ENCODE data around the gene PROB1. TPM values are rescaled to one million over a fixed set of nuclear protein-coding genes. Genes with fewer than 3 reads are reported as not detected.
A peak's percentile ranks its signal among the peaks of the same experiment; 100 is the strongest.

The PROB1 gene
- total and polyA plus RNA-seq, 2 of the 13 experiments (the other 11 are each of a cell fraction or from before 2014, with no cell fraction given), result 0.69 to 1.1 TPM

DNA sequence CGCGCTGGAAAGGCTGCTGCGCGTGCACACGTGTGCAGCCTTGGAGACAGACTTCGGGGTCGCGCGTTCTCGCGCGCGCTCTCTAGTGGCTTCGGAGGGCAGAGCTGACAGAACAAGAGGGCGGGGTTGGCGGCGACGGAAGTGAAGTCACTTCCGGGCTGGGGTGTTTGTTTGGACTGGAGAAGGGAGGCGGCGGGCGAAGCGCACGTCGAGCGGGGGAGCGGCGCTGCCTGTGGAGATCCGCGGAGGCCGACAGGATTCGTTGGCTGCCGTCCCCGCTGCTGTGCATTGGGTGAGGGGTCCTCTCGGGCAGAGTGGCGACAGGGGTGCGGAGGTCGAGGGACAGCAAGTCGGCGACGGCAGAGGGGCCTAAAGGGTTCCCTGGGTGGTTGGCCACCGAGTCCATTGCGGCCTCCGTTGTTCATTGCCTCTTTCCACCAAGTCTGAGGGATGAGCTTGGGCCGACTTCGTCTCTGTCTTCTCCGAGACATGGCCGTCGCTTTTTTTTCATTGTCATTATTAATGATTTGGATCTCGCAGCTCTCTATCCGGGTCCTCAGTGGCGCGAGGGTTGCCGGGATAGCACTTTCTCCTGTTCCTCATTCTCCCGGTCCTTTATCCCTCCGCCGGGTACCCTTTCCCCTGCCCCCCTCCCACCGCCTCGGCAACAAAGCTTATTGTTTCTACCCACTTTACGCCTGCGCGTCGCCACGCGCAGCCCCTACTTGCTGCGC, 53.0 kb downstream of the PROB1 start, which contains the start of gene PAIP2 (continued):
- TF ChIP-seq ZNF512B (CRISPR knock-in tag; IDR thresholded peaks at IDR 0.05; ENCODE audit: borderline replicate concordance), result no peak
- peak; percentile 82; the same call in 1 of the 2 replicates for TF ChIP-seq ZNF747 (CRISPR knock-in tag; IDR thresholded peaks at IDR 0.05; ENCODE audit: borderline replicate concordance)
- 0 out of 2 replicates have a peak, but pooled peaks have one; percentile 74 for TF ChIP-seq SNAPC2 (CRISPR knock-in tag; IDR thresholded peaks at IDR 0.05)
- no peak for TF ChIP-seq ZNF570 (CRISPR knock-in tag; IDR thresholded peaks at IDR 0.05; ENCODE audit: borderline replicate concordance)
- TF ChIP-seq ZNF281 (CRISPR knock-in tag; IDR thresholded peaks at IDR 0.05; ENCODE audit: borderline replicate concordance), result peak; percentile 2; the same call in 1 of the 2 replicates
- TF ChIP-seq, protein P1, sequence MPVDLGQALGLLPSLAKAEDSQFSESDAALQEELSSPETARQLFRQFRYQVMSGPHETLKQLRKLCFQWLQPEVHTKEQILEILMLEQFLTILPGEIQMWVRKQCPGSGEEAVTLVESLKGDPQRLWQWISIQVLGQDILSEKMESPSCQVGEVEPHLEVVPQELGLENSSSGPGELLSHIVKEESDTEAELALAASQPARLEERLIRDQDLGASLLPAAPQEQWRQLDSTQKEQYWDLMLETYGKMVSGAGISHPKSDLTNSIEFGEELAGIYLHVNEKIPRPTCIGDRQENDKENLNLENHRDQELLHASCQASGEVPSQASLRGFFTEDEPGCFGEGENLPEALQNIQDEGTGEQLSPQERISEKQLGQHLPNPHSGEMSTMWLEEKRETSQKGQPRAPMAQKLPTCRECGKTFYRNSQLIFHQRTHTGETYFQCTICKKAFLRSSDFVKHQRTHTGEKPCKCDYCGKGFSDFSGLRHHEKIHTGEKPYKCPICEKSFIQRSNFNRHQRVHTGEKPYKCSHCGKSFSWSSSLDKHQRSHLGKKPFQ (CRISPR knock-in tag; IDR thresholded peaks at IDR 0.05; ENCODE audit: insufficient replicate concordance), result no peak
- TF ChIP-seq ZBTB42 (CRISPR knock-in tag; IDR thresholded peaks at IDR 0.05), result no peak
- TF ChIP-seq NR2F1 (CRISPR knock-in tag; IDR thresholded peaks at IDR 0.05), result no peak
- no peak for TF ChIP-seq MYNN (CRISPR knock-in tag; IDR thresholded peaks at IDR 0.05; ENCODE audit: low read depth)
- TF ChIP-seq MAX (IDR thresholded peaks at IDR 0.05), result peak; percentile 78; the same call in 1 of the 2 replicates
- TF ChIP-seq SNRNP70 (IDR thresholded peaks at IDR 0.05; ENCODE audit: low read depth, low read length), result no peak
- peak; percentile 54 for TF ChIP-seq YY1 (IDR thresholded peaks at IDR 0.05; ENCODE audit: insufficient read depth, insufficient replicate concordance, low read depth, low read length)
- TF ChIP-seq ARHGAP35 (CRISPR knock-in tag; IDR thresholded peaks at IDR 0.05; ENCODE audit: borderline replicate concordance), result no peak
- TF ChIP-seq ZNF431 (CRISPR knock-in tag; IDR thresholded peaks at IDR 0.05; ENCODE audit: borderline replicate concordance, low read depth), result peak; percentile 81; the same call in 1 of the 2 replicates
- TF ChIP-seq, protein P2, sequence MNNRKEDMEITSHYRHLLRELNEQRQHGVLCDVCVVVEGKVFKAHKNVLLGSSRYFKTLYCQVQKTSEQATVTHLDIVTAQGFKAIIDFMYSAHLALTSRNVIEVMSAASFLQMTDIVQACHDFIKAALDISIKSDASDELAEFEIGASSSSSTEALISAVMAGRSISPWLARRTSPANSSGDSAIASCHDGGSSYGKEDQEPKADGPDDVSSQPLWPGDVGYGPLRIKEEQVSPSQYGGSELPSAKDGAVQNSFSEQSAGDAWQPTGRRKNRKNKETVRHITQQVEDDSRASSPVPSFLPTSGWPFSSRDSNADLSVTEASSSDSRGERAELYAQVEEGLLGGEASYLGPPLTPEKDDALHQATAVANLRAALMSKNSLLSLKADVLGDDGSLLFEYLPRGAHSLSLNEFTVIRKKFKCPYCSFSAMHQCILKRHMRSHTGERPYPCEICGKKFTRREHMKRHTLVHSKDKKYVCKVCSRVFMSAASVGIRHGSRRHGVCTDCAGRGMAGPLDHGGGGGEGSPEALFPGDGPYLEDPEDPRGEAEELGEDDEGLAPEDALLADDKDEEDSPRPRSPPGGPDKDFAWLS (CRISPR knock-in tag; IDR thresholded peaks at IDR 0.05; ENCODE audit: borderline replicate concordance), result no peak
- peak; percentile 29; the same call in 1 of the 2 replicates for TF ChIP-seq ZNF343 (CRISPR knock-in tag; IDR thresholded peaks at IDR 0.05)
- TF ChIP-seq SIN3B (IDR thresholded peaks at IDR 0.05; ENCODE audit: low read length), result no peak
- peak; percentile 76 for TF ChIP-seq POGZ (CRISPR knock-in tag; IDR thresholded peaks at IDR 0.05)
